Measurements from ENCODE around the gene ATRN.
"Not testable (repeated sequence)": the region's sequence is repeated elsewhere in the genome, so short reads cannot be mapped to it uniquely, and the experiment has no call there.

The ATRN gene

DNA sequence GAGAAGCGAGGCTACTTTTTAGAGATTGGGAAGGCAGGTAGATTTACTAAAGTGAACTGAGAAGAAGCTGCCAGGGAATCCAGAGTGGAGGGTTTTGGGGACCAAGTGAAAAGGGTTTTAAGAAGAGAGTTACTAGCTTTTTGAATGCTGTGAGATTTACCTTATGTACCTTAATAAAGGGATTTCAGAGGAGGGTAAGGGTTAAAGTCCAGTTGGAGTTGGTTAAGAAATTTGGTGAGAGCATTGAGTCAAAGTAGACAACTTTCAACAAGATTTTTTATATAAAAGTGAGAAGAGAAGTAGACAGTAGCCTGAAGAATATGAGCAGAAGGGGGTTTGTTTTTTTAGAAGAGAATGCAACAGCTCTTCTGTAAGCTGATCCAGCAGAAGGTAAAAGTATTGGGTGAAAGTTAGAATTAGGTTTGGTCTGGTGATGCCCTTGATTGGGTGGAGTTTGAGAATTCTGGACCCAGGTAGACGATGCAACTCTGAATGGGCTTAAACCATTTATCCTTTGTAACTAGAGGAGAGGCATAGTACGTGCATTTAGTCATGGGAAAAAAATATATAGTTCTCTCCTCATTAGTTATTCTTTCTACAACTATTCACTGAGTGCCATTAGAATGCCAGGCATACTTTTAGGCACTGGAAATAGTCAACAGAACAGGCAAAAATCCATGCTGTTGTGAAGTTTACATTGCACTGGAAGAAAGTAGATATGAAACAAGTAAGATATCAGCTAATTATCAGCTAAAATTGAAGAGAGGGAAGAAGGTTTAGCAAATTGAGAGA is 44.8 kb downstream of the ATRN start:
- DNase-seq (ENCODE audit: low read depth in 2 of 2), result no peak

DNA sequence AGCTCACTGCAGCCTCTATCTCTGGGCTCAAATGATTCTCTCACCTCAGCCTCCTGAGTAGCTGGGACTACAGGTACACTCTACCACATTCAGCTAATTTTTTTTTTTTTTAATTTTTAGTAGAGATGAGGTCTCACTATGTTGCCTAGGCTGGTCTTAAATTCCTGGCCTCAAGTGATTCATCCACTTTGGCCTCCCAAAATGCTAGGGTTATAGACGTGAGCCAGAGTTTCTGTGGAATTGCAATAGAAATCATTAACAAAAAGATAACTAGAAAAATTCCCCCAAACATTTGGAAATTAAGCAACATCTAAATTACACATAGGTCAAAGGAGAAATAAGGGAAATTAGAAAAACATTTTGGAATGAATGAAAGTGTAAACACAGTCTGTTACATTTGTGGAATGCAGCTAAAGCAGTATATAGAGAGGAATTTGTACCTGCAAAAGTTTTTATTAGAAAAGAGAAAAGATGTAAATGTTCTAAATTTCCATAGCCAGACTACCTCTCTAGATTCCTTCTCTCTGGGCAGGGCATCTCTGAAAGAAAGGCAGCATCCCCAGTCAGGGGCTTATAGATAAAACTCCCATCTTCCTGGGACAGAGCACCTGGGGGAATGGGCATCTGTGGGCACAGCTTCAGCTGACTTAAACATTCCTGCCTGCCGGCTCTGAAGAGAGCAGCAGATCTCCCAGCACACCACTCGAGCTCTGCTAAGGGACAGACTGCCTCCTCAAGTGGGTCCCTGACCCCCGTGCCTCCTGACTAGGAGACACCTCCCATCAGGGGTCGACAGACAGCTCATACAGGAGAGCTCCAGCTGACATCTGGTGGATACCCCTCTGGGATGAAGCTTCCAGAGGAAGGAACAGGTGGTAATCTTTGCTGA is 51.3 kb downstream of the ATRN start:
- DNase-seq (ENCODE audit: low read depth in 2 of 2), result no peak

DNA sequence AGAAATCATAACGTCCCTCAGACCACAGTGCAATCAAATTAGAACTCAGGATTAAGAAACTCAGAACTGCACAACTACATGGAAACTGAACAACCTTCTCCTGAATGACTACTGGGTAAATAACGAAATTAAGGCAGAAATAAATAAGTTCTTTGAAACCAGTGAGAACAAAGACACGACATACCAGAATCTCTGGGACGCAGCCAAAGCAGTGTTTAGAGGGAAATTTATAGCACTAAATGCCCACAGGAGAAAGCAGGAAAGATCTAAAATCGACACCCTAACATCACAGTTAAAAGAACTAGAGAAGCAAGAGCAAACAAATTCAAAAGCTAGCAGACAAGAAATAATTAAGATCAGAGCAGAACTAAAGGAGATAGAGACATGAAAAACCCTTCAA is 53.9 kb downstream of the ATRN start:
- not testable (repeated sequence) for DNase-seq (ENCODE audit: low read depth in 2 of 2)

DNA sequence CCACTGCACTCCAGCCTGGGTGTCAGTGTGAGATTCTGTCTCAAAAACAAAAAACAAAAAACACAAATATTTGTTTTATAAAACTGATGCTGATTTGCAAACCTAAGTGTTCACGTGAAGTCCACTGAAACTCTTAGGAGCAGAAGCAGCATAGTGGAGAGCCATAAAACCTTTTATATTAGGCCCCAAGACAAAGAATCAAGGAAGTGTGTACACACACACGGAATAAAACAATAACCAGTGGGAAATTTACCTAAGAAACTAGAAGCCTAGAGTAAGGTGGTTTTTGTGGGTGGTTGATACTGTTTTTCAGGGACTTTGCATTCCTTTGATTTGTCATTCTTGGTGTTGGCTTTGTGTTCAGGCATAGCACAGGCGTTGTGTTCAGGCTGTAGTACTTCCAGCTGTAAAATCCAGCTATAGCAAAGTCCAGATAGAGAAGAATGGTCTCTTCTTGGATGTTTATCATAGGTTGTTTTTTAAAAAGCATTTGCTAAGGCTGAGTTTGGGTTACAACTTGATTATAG is 61.3 kb downstream of the ATRN start:
- DNase-seq (ENCODE audit: low read depth in 2 of 2), result no peak

DNA sequence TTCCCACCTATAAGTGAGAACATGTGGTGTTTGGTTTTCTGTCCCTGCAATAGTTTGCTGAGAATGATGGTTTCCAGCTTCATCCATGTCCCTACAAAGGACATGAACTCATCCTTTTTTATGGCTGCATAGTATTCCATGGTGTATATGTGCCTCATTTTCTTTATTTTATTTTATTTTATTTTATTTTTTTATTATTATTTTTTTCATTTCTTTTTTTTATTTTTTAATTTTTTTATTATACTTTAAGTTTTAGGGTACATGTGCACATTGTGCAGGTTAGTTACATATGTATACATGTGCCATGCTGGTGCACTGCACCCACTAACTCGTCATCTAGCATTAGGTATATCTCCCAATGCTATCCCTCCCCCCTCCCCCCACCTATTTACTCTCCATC is 66.9 kb downstream of the ATRN start:
- not testable (repeated sequence) for DNase-seq (ENCODE audit: low read depth in 2 of 2)

DNA sequence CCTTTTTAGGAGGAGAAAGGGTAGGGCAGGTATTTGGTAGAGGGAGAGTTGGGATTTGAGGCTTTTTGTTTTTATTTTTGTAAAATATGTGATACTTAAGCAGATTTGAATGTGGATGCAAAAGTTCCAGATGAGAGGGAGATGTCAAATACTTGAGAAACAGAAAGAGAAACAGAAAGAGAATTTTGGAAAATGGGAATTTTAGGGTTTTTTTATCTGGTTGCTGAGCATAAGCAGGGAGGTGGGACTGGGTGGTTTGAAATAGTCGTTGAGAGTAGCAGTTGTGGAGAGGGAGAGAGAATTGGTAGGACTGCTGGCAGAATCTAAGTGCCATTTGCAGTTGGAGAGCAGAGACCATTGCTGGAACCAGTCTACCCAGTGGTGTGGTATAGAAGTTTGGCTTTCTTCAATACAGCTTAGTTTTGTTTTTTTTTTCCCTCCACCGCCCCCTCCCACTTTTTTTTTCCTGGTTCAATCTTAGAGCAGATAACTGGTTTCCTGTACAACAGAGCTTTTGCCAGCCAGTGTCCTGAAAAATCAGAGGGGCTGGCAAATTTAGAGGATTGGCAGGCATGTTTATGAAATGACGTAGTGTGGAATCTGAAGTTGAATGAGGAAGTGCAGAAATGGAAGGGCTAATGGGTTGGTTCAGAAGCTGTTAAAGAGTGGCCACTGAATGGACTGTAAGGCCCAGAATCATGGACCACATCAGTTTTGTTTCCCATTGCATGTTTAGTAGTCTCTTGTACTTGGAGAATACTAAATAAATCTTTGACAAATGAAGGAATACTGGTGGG is 68.7 kb downstream of the ATRN start:
- DNase-seq (ENCODE audit: low read depth in 2 of 2), result no peak

DNA sequence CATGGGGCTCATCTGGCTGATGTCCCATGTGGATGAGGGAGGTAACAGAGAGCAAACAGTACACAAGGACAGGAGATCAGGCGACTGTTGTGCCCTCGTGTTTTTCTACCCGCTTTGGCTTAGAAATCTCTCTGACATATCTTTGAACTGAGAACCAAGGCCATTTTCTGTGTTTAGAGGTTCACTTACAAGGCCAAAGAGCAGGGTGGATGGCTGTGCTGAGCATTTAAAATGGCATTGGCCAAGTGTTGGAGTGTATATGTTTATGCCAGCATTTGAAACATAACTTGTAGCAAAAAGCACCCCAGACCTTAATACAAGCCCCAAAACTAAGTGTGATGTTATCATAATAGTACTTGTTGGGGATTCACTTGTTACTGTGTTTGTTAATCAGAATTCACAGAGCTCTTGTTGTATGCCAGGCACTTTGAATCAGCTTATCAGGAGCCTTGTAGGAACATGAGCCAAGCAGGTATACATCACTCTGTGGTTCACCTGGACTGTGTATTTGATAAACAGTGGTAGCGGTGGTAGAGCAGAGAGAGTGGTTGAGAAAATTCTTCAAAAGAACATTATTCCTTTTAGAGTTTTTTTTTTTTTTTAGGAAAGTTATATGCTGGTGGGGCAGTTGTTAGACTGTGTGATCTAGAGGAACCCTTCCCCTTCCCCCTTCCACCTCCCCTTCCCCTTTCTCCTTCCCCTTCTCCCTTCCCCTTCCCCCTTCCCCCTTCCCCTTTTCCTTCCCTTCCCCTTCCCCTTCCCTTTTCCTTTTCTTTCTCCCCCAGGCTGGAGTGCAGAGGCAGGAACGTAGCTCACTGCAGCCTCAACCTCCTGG is 71.3 kb downstream of the ATRN start:
- DNase-seq (ENCODE audit: low read depth in 2 of 2), result no peak

DNA sequence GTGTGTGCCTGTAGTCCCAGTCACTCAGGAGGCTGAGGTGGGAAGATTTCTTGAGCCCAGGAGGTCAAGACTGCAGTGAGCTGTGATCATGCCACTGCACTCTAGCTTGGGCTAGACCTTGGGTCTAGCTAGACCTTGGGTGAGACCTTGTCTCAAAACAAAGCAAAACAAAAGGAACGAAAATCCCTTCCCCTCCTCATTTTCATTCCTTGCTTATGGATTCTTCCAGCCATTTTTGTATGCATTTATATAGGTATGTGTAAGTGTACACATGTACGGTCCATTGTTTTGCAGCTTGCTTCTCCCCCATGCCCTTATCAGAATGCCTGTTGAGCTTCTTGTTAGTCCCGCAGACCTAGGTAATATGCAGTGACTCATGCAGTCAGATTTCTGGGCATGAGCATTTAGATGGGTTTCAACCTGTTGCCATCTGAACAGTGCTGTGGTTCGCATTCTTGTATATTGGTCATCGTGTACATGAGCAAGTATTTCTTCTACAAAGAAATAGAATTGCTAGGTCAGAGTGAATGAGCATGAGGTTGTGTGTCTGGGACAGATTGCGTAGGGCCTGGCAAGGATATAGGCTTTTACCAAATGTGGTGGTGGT is 73.2 kb downstream of the ATRN start:
- DNase-seq (ENCODE audit: low read depth in 2 of 2), result no peak

DNA sequence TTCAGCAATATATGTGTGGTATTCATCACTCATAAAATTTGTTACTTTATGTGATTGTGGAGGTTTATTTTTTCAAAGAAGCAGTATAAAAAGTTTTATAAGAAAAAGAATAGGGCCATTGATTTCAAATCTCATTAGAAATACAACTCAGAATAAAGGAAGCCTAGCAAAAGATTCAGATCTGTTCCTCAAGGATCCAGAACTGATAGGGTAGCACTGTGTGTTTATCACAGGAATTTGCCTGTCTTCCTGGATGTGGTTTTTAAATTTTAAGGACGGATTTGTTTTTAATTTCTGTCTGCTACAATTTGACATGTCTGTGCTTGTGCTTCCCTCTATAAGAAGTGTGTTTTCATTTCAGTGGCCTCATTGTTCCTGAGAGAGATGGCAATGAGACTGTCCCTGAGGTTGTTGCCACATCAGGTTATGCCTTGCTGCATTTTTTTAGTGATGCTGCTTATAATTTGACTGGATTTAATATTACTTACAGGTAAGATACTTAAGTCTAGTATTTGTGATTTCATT is 74.6 kb downstream of the ATRN start:
- DNase-seq (ENCODE audit: low read depth in 2 of 2), result no peak

DNA sequence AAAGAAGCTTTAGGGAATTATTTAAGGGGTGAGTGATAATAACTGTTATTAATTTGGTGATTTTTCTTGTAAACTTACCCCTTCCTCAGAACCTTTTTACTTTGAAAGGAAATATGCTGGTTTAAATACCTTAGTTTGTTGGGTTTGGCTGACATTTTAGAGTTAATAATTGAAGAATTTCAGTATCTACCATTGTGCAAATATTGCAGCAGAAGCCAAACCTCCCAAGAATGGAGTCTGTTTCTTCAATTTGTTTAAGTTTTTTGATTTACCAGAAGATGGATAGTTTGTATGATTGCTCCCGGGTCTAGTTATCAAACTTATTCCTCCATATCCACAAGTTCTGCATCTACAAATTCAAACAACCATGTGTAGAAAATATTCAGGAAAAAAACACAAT is 77.1 kb downstream of the ATRN start:
- no peak for DNase-seq (ENCODE audit: low read depth in 2 of 2)

DNA sequence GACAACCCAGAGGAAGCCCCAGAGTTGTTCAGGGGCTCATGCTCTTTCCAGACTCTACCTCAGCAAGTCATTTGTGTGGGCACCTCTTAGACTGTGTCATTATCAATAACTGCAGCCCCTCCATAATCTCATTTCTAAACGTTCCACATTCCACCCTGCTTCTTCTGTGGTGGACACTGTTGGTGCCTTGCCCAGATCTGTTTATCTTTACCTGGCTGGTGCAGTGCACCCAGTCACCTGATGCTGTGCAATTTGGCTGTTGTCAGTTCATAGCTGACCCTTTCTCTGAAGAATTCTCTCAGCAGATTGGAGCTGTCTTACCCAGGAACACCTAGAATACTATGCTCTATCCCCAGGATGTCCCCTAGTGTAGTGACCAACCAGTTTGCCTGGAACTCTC is 80.0 kb downstream of the ATRN start:
- DNase-seq (ENCODE audit: low read depth in 2 of 2), result no peak

DNA sequence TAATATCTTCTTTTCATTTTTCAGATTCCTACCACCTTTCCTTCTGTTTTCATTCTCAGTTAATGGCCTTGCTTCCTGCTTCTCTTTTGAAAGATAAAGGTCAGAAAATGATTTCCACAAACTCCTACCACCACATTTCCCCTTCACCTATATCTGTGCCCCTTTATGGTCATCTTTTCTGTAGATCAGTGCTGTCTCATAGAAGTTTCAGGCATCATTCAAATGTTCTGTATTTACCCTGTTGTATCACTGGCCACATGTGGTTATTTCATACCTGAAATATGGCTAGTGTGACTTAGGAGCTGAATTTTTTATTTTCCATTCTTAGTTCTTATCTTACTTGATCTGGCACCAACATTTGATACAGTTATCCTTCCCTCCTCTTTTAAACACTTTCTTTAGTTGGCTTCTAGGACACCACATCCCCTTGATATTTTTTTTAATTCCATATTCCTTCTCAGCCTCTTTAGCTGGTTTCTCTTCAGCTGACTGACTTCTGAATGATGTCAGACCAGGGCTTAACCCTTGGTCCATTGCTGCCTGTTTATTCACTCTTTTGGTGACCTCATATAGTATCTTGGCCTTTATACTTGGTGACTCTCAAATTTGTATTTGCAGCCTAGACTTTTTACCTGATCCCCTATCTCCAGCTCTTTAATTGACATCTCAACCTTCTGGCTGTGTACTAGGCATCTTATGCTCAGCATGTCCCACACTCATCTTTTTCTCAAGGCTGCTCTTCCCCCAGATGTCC is 81.0 kb downstream of the ATRN start:
- DNase-seq (ENCODE audit: low read depth in 2 of 2), result no peak

DNA sequence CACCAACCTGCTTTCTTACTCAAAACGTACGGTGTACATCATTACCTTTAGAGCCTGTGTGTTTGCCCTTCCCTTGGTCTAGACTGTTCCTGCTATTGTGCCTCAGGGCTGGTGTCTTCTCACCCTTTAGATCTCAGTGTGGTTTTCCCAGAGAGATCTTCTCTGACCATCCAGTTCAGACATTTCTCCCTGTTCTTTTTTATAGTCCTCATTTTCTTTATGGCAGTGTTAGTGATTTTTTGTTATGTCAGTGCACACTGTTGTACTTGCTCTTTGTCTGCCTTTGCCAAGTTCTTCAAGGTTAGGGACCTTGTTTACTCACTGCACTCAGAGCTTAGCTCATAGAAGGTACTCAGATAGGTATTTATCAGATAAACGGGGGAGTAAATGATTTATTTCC is 82.8 kb downstream of the ATRN start:
- DNase-seq (ENCODE audit: low read depth in 2 of 2), result no peak

DNA sequence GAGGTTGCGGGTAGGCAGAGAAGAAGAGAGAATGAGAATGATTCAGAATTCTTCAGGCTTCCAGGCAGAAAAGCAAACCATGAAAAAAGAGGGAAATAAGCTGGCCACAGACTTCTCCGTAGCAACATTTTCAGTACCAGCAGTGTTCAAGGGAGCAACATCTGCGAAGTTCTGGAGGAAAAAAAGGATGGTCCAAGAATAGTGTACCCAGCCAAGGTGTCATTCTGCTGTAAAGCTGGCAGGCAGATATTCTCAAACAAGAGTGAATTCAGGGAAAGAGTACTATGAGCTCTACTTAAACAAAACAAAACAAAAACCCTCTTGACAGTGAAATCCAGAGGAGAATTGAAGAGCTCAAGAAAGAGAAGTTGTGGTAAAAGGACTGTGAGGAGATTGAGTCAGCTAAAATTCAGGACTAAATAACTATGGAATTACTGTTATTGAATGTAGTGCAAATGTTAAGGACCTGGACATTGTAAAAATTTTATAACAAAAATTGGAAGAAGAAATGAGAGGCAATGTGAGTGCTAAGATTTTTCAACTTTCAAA is 86.5 kb downstream of the ATRN start:
- no peak for DNase-seq (ENCODE audit: low read depth in 2 of 2)

DNA sequence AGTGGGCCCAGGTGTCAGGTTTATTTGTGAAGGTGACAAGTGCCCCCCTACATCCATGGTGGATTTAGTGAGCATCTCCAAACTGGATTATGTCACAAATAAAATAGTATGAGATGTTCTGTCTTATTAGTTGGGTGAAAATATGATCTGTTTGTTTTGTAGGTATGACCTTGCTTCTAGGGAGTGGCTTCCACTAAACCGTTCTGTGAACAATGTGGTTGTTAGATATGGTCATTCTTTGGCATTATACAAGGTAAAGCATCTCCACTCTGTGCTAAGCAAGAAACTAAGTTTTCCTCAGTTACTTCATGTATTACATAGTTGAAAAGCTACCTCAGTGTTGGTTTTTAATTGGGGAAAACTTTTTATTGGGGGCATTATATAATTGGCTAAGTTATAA is 88.4 kb downstream of the ATRN start:
- DNase-seq (ENCODE audit: low read depth in 2 of 2), result no peak

DNA sequence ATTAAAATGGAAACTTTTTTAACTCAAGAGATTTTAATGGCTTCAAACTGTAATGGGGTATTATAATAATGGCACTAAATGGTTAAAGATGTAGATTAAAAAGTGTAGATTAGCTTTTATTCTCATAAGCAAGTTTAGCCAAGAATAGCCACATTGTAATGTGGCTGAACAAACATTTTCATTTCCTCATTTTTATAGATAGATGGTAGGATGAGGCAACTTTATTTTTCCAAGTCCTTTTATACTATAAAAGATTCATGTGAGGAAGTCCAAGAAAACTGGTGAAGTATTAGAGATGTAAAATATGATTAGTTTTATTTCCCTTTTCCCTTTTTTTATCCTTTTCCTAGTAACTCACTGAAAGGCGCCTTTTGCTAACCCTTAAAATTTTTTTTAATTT is 88.8 kb downstream of the ATRN start:
- no peak for DNase-seq (ENCODE audit: low read depth in 2 of 2)

DNA sequence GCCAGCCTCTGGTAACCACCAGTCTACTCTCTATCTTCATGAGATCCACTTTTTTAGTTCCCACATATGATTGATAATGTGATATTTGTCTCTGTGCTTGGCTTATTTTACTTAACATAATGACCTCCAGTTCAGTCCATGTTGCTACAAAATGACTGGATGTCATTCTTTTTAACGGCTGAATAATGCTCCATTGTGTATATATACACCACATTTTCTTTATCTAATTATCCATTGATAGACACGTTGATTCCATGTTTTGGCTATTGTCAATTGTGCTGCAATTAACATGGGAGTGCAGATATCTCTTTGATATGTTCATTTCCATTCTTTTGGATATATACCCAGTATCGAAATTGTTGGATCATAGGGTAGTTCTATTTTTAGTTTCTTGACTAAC is 89.3 kb downstream of the ATRN start:
- no peak for DNase-seq (ENCODE audit: low read depth in 2 of 2)

DNA sequence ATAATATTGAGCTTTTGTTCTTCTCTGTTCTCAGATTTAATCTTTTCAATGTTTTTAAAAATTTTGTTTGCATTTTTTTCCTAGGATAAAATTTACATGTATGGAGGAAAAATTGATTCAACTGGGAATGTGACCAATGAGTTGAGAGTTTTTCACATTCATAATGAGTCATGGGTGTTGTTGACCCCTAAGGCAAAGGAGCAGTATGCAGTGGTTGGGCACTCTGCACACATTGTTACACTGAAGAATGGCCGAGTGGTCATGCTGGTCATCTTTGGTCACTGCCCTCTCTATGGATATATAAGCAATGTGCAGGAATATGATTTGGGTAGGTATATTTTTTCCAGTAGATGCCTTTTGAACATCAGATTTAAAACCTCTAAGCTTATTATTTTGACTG is 89.8 kb downstream of the ATRN start:
- no peak for DNase-seq (ENCODE audit: low read depth in 2 of 2)

DNA sequence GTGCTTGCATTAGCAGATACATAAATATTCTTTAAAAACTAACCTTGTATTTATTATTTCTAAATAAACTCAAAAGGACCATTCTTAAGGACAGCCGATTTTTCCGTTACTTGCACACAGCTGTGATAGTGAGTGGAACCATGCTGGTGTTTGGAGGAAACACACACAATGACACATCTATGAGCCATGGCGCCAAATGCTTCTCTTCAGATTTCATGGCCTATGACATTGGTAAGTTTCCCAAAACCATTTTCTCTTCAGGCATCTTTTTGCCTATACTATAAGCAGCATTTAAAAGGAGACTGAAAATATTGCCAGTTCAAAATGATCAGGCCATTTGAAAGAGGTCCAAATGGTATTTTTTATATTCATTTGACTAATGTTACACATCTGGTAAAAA is 92.3 kb downstream of the ATRN start:
- no peak for DNase-seq (ENCODE audit: low read depth in 2 of 2)
